BJ (cell line): ENCODE measurements around the gene KIAA0319L. TPM values are rescaled to one million over a fixed set of nuclear protein-coding genes. Genes with fewer than 3 reads are reported as not detected.
A peak's percentile ranks its signal among the peaks of the same experiment; 100 is the strongest.

ENCODE experiments used
- CTCF ChIA-PET: fragments of 350-600 bp; formaldehyde crosslinking; extraction: SDS; loops from one replicate; lab custom pipeline; 2021; ENCODE audit warnings: antibody characterized with exemption, inconsistent platforms; lab: Yijun Ruan, JAX
- POLR2A ChIA-PET: fragments of 300-600 bp; sonication (Branson Sonifier 250); formaldehyde crosslinking; extraction: SDS; loops from one replicate; lab custom pipeline; 2021; ENCODE audit warnings: antibody characterized with exemption; lab: Charles Lee
- DNase-seq: peaks from one replicate; pipeline ENCODE4 v3.0.0-alpha.2; 2011; ENCODE audit warnings: low read depth
- H3K27me3 ChIP-seq: 2 replicates; pipeline ENCODE4 v1.6.0; 2011; ENCODE audit warnings: low read length; ENCODE audit not compliant: control insufficient read depth, insufficient read depth
- H3K36me3 ChIP-seq: 2 replicates; pipeline ENCODE4 v1.5.1; 2011; ENCODE audit warnings: low read length; ENCODE audit not compliant: control insufficient read depth, insufficient read depth
- H3K4me3 ChIP-seq: 2 replicates; pipeline ENCODE4 v1.5.1; 2011; ENCODE audit warnings: low read depth, mild to moderate bottlenecking, control low read depth, low read length
- CTCF ChIP-seq: IDR thresholded peaks from 2 replicates; pipeline ENCODE4 v1.5.1; 2011; ENCODE audit warnings: low read depth, mild to moderate bottlenecking, control low read depth, inconsistent platforms, low read length, moderate library complexity; ENCODE audit not compliant: insufficient read depth
- polyA plus RNA-seq: library from polyadenylated mRNA; depleted of rRNA; stranded (reverse); fragments of >200 nt; gene quantifications from 2 replicates; pipeline ENCODE4 v1.2.3, GENCODE V29; 2011

Gene KIAA0319L
- polyA plus RNA-seq, 1 experiment, result 36.3 TPM

- TF ChIP-seq CTCF, result no peak
- ChIA-PET CTCF (interaction anchor here (0.6 to 4.6 kb wide), 6 partner anchors 9 to 910 kb away, joined by 3 to 60 read pairs (median 4); partner anchors contain the start of gene TFAP2E), POLR2A (no interaction called here)
- DNase-seq, result no peak
- peaks cover 10% of the 10 kb centered on the region for H3K36me3 ChIP-seq
- no peak overlapping the region for H3K4me3 ChIP-seq
- no peaks in the 10 kb centered on the region for H3K27me3 ChIP-seq
These were observed 2.2 kb upstream of the KIAA0319L start for GRCh38 chr1:35559317-35559944.

DNA sequence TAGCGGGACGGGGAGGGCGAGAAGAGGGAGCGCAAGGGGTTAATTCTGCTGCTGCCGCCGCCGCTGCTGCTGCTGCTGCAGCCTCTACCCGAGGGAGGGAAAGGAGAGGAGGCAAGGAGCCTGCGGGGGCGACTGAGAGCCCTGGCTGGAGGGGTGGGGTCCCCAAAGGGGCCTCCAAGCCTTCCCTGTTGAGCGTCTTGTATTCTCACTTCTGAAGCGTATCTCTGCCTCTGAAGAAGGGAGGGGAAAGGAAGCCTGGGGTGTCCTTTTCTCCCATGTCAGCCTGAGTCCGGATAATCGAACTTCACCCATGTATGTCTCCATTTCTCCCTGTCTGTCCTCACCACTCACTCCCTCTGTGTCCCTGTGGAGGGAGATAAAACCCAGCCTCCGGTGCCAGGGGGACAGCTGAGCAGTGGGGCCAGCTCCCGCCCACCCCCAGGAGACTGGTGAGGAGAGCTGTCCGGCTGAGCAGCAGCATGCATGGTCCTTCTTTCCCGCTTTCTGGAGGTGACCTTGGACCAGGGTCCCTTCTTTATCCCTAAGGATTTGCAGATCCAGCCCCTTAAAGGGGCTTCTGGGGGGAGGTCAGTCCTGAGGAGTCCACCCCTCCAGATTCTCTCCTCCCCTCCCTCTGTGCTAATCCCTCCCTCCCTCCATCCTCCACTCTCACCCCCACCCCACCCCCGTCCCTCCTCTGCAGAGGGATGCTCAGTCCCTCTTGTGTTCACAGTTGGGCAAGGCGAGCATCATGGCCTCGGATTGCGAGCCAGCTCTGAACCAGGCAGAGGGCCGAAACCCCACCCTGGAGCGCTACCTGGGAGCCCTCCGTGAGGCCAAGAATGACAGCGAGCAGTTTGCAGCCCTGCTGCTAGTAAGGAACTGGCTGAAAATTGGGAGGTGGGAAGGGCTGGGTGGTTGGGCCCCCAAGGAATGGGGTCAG is 1.4 kb upstream of the KIAA0319L start:
- no peak for DNase-seq
- ChIA-PET CTCF (interaction anchor here (0.6 to 4.6 kb wide), 4 partner anchors 14 to 911 kb away, joined by 3 to 60 read pairs (median 4); partner anchors contain the start of gene TFAP2E), POLR2A (no interaction called here)

DNA sequence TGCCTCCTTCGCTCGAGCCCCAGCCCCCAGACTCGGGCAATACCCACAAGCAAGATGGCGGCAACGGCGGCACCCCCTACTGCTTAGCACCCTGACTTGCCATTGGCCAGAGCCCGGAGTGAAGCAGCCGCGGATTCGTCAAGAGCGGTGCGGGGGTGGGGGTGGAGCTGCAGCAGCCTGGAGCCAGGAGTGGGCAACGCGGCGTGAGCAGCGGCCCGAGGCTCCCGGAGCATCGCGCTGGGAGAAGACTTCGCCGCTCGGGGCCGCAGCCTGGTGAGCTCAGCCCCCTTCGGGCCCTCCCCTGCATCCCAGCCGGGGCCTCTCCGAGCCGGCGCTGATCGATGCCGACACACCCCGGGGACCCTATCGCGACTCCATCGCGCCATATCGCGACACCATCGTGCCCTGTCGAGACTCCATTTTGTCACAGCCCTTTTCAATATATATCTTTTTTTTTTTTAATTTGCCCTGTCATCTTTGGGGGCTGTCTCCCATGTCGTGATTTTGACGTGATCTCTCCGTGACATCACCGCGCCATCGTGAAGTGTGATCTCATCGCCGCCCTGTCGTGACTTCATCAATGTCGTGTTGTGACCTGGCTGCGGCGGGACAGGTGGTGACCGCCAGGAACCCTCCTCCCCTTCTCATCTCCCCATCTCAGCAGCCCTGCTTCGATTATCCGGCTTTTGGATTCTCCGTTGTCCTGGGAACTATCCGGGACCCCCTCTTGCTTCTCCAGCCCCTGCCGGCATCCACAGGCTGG is 589 bp upstream of the KIAA0319L start, which contains the start of gene NCDN:
TSS of gene NCDN (plus strand) at position 189 of the 763 bp plus-strand sequence. CDS start at position 581, 392 bp downstream.
- Histone ChIP-seq H3K36me3 (peaks cover 4% of the 10 kb centered on the region), H3K27me3 (no peaks in the 10 kb centered on the region), H3K4me3 (peak within 1 kb of the TSS; percentile 92)
- DNase-seq, result peak; percentile 68
- POLR2A ChIA-PET, result interaction anchor here (0.7 kb wide), 1 partner anchor 410 kb away, joined by 3 read pairs; no protein-coding TSS in a partner anchor
- CTCF ChIA-PET, result interaction anchor here (1.0 to 4.6 kb wide), 7 partner anchors 9 to 705 kb away, joined by 3 to 60 read pairs (median 5); no protein-coding TSS in a partner anchor
- TF ChIP-seq CTCF, result no peak

More for the DNA sequence above, 1.4 kb upstream of the KIAA0319L start:
- H3K27me3 ChIP-seq, result no peaks in the 10 kb centered on the region
- peak overlapping the region; percentile 92 for H3K4me3 ChIP-seq
- peaks cover 8% of the 10 kb centered on the region for H3K36me3 ChIP-seq
- TF ChIP-seq CTCF, result peak; percentile 31

DNA sequence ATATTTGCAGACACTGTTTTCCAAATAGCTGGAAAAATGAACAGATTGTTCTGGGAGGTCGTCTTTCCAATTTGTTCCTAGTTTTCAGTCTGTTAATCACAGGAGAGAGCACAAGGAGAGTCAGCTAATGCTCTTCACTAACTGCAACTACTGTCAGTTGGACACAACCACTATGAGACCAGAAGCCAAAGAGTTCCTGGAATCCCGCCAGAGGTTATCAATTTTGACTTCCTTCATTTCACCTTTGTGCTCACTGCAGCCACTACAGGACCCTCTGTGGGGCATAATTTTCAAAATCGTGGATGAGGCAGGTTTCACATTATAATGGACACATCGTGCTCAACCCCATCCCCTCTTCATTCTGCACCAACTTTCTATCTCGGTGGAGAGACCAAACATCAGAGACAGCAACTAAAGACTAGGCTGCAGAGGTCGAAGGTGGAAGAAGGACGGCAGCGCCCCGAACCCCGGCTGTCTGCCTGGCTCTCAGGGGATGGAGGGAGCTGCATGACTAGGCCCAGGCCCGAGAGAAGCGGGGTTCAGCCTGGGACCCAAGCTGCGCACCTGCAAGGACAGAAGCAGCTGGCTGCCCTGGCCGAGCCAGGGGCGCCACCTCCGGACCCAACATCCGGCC is 602 bp downstream of the KIAA0319L start:
- POLR2A ChIA-PET, result interaction anchor here (0.5 kb wide), 1 partner anchor 342 kb away, joined by 4 read pairs; no protein-coding TSS in a partner anchor
- peaks cover 7% of the 10 kb centered on the region for H3K36me3 ChIP-seq
- no peaks in the 10 kb centered on the region for H3K27me3 ChIP-seq
- TF ChIP-seq CTCF, result no peak
- H3K4me3 ChIP-seq, result peak overlapping the region; percentile 92
- DNase-seq, result no peak
- CTCF ChIA-PET, result interaction anchor here (0.7 to 4.6 kb wide), 9 partner anchors 8 to 704 kb away, joined by 3 to 60 read pairs (median 5); no protein-coding TSS in a partner anchor
